HEK293 (cell line): ENCODE measurements around the gene ZNF219.

ENCODE experiments used
- CTCF ChIA-PET: fragments of 350-600 bp; formaldehyde crosslinking; extraction: SDS; loops from one replicate; lab custom pipeline; 2021; ENCODE audit warnings: antibody characterized with exemption; lab: Yijun Ruan, JAX
- POLR2A ChIA-PET: fragments of 300-600 bp; formaldehyde crosslinking; extraction: SDS; loops from one replicate; lab custom pipeline; 2020; ENCODE audit warnings: antibody characterized with exemption, inconsistent platforms; lab: Yijun Ruan, JAX
- H3K27ac ChIP-seq: fragments of 200-500 bp; sonication (Bioruptor generic); 2 replicates; pipeline ENCODE4 v1.5.1; 2014; ENCODE audit warnings: low read depth, low read length, control low read depth, inconsistent platforms; ENCODE audit errors: extremely low read depth
- H3K36me3 ChIP-seq, 2 experiments: fragments of 200-500 bp in 1 of 2; sonication (Bioruptor generic) in 1 of 2; 1 replicate in 1 of 2; 2 replicates in 1 of 2; pipeline ENCODE4 v1.5.1; 2014 to 2017; ENCODE audit warnings: inconsistent platforms in 2 of 2, low read length in 2 of 2; ENCODE audit not compliant: control insufficient read depth in 2 of 2, insufficient read depth in 1 of 2
- H3K4me1 ChIP-seq: fragments of 200-500 bp; sonication (Bioruptor generic); 2 replicates; pipeline ENCODE4 v1.5.1; 2014; ENCODE audit warnings: mild to moderate bottlenecking, low read length, inconsistent platforms; ENCODE audit not compliant: control insufficient read depth, insufficient read depth
- H3K4me3 ChIP-seq: 2 replicates; pipeline ENCODE4 v1.5.1; 2011; ENCODE audit warnings: low read depth, mild to moderate bottlenecking, control low read depth, low read length, moderate library complexity
- H3K9me3 ChIP-seq: fragments of 200-500 bp; sonication (Bioruptor generic); 2 replicates; pipeline ENCODE4 v1.5.1; 2014; ENCODE audit warnings: low read depth, low read length, inconsistent platforms; ENCODE audit not compliant: control insufficient read depth, insufficient read depth
- GFI1B ChIP-seq: fragments of 450-650 bp; formaldehyde crosslinking; IDR thresholded peaks from 2 replicates; pipeline ENCODE4 v1.5.1; 2016; ENCODE audit warnings: missing biosample characterization, missing genetic modification characterization
- KLF8 ChIP-seq: fragments of 450-650 bp; formaldehyde crosslinking; IDR thresholded peaks from 2 replicates; pipeline ENCODE4 v1.5.1; 2016; ENCODE audit warnings: missing biosample characterization, missing genetic modification characterization
- SP3 ChIP-seq: fragments of 450-650 bp; formaldehyde crosslinking; IDR thresholded peaks from 2 replicates; pipeline ENCODE4 v1.5.1; 2016; ENCODE audit warnings: missing biosample characterization, missing genetic modification characterization
- ZBTB48 ChIP-seq: fragments of 450-650 bp; formaldehyde crosslinking; IDR thresholded peaks from 2 replicates; pipeline ENCODE4 v1.5.1; 2016; ENCODE audit warnings: missing biosample characterization, missing genetic modification characterization
- ZIC2 ChIP-seq: fragments of 450-650 bp; formaldehyde crosslinking; IDR thresholded peaks from 2 replicates; pipeline ENCODE4 v1.5.1; 2016; ENCODE audit warnings: missing biosample characterization, missing genetic modification characterization
- ZNF169 ChIP-seq: fragments of 450-650 bp; formaldehyde crosslinking; IDR thresholded peaks from 2 replicates; pipeline ENCODE4 v1.5.1; 2016; ENCODE audit warnings: missing biosample characterization, missing genetic modification characterization
- ZNF239 ChIP-seq: fragments of 450-650 bp; formaldehyde crosslinking; IDR thresholded peaks from 2 replicates; pipeline ENCODE4 v1.5.1; 2016; ENCODE audit warnings: missing biosample characterization, missing genetic modification characterization
- ZNF324 ChIP-seq: fragments of 450-650 bp; formaldehyde crosslinking; IDR thresholded peaks from 2 replicates; pipeline ENCODE4 v1.5.1; 2016; ENCODE audit warnings: missing biosample characterization, missing genetic modification characterization
- ZNF341 ChIP-seq: fragments of 450-650 bp; formaldehyde crosslinking; IDR thresholded peaks from 2 replicates; pipeline ENCODE4; 2016; ENCODE audit warnings: low read depth, missing biosample characterization, missing genetic modification characterization
- ZNF394 ChIP-seq: fragments of 450-650 bp; formaldehyde crosslinking; IDR thresholded peaks from 2 replicates; pipeline ENCODE4 v1.5.1; 2016; ENCODE audit warnings: missing biosample characterization, missing genetic modification characterization, mild to moderate bottlenecking, moderate library complexity, borderline replicate concordance
- ZNF501 ChIP-seq: fragments of 450-650 bp; formaldehyde crosslinking; IDR thresholded peaks from 2 replicates; pipeline ENCODE4 v1.5.1; 2016; ENCODE audit warnings: missing biosample characterization, missing genetic modification characterization
- ZNF544 ChIP-seq: fragments of 450-650 bp; formaldehyde crosslinking; IDR thresholded peaks from 2 replicates; pipeline ENCODE4 v1.5.0; 2017; ENCODE audit warnings: missing biosample characterization, missing genetic modification characterization
- ZNF785 ChIP-seq: fragments of 450-650 bp; formaldehyde crosslinking; IDR thresholded peaks from 2 replicates; pipeline ENCODE4 v1.5.1; 2016; ENCODE audit warnings: missing biosample characterization, missing genetic modification characterization
- ZNF791 ChIP-seq: fragments of 450-650 bp; formaldehyde crosslinking; IDR thresholded peaks from 2 replicates; pipeline ENCODE4 v1.5.1; 2016; ENCODE audit warnings: missing biosample characterization, missing genetic modification characterization
- ZSCAN23 ChIP-seq: fragments of 450-650 bp; formaldehyde crosslinking; IDR thresholded peaks from 2 replicates; pipeline ENCODE4 v1.5.1; 2016; ENCODE audit warnings: missing biosample characterization, missing genetic modification characterization
- TF ChIP-seq, protein P1 (sequence below): fragments of 450-650 bp; formaldehyde crosslinking; optimal IDR thresholded peaks from 2 replicates; pipeline ENCODE3; 2016; ENCODE audit warnings: missing biosample characterization, mild to moderate bottlenecking, missing genetic modification characterization
- TF ChIP-seq, protein P2 (sequence below): fragments of 450-650 bp; formaldehyde crosslinking; IDR thresholded peaks from 2 replicates; pipeline ENCODE4 v1.5.1; 2017; ENCODE audit warnings: missing biosample characterization, missing genetic modification characterization
- TF ChIP-seq, protein P3 (sequence below): fragments of 450-650 bp; formaldehyde crosslinking; IDR thresholded peaks from 2 replicates; pipeline ENCODE4 v1.5.1; 2016; ENCODE audit warnings: missing biosample characterization, missing genetic modification characterization
- TF ChIP-seq, protein P4 (sequence below): fragments of 450-650 bp; formaldehyde crosslinking; IDR thresholded peaks from 2 replicates; pipeline ENCODE4 v1.5.1; 2017; ENCODE audit warnings: missing biosample characterization, missing genetic modification characterization
- TF ChIP-seq, protein P5 (sequence below): fragments of 450-650 bp; formaldehyde crosslinking; IDR thresholded peaks from 2 replicates; pipeline ENCODE4 v1.5.1; 2016; ENCODE audit warnings: missing biosample characterization, missing genetic modification characterization, low read depth
- TF ChIP-seq, protein P6 (sequence below): fragments of 450-650 bp; formaldehyde crosslinking; IDR thresholded peaks from 2 replicates; pipeline ENCODE4 v1.5.1; 2016; ENCODE audit warnings: missing biosample characterization, missing genetic modification characterization
- TF ChIP-seq, protein P7 (sequence below): fragments of 450-650 bp; formaldehyde crosslinking; IDR thresholded peaks from 2 replicates; pipeline ENCODE4 v1.5.1; 2017; ENCODE audit warnings: missing biosample characterization, missing genetic modification characterization
- TF ChIP-seq, protein P8 (sequence below): fragments of 450-650 bp; formaldehyde crosslinking; IDR thresholded peaks from 2 replicates; pipeline ENCODE4 v1.5.1; 2016; ENCODE audit warnings: missing biosample characterization, missing genetic modification characterization

ZNF219 gene

DNA sequence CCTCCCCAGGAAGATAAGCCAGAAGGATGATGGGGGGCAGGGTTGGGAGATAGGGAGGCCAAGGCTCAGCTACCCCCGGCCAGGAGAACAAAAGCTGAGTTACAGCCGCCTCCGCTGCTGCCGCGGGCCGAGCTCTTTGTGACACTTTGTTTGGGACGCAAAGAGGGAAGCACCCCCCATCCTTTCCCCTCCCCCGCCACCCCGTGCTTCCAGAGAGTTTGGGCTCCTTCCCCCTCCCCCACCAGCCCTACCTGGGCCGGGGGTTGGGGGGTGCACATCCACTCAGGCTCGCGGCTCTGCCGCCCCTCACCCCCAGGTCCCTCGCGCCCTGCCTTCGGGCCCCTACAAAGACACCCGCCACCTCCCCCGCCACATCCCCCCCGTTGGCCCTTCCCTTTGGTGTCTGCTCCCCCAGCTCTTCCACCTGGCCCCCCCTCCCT lies 799 bp downstream of the ZNF219 start:
- peaks cover 0 to 7% of the 10 kb centered on the region in 2 experiments; a peak in 1 of 3 replicates for H3K36me3 ChIP-seq
- no peaks in the 10 kb centered on the region for H3K9me3 ChIP-seq
- peak overlapping the region; percentile 35 for H3K4me3 ChIP-seq
- TF ChIP-seq, protein P1, sequence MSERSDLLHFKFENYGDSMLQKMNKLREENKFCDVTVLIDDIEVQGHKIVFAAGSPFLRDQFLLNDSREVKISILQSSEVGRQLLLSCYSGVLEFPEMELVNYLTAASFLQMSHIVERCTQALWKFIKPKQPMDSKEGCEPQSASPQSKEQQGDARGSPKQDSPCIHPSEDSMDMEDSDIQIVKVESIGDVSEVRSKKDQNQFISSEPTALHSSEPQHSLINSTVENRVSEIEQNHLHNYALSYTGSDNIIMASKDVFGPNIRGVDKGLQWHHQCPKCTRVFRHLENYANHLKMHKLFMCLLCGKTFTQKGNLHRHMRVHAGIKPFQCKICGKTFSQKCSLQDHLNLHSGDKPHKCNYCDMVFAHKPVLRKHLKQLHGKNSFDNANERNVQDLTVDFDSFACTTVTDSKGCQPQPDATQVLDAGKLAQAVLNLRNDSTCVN = no peak
- TF ChIP-seq, protein P2, sequence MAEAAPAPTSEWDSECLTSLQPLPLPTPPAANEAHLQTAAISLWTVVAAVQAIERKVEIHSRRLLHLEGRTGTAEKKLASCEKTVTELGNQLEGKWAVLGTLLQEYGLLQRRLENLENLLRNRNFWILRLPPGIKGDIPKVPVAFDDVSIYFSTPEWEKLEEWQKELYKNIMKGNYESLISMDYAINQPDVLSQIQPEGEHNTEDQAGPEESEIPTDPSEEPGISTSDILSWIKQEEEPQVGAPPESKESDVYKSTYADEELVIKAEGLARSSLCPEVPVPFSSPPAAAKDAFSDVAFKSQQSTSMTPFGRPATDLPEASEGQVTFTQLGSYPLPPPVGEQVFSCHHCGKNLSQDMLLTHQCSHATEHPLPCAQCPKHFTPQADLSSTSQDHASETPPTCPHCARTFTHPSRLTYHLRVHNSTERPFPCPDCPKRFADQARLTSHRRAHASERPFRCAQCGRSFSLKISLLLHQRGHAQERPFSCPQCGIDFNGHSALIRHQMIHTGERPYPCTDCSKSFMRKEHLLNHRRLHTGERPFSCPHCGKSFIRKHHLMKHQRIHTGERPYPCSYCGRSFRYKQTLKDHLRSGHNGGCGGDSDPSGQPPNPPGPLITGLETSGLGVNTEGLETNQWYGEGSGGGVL = peak; percentile 28; the same call in 1 of the 2 replicates
- TF ChIP-seq ZNF785 (tag by site-specific recombination) = no peak
- TF ChIP-seq, protein P3, sequence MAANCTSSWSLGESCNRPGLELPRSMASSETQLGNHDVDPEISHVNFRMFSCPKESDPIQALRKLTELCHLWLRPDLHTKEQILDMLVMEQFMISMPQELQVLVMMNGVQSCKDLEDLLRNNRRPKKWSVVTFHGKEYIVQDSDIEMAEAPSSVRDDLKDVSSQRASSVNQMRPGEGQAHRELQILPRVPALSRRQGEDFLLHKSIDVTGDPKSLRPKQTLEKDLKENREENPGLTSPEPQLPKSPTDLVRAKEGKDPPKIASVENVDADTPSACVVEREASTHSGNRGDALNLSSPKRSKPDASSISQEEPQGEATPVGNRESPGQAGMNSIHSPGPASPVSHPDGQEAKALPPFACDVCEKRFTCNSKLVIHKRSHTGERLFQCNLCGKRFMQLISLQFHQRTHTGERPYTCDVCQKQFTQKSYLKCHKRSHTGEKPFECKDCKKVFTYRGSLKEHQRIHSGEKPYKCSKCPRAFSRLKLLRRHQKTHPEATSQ (tag by site-specific recombination) = no peak
- TF ChIP-seq ZSCAN23 (tag by site-specific recombination) = no peak
- no peak for TF ChIP-seq ZNF544
- TF ChIP-seq SP3 (tag by site-specific recombination) = no peak
- no peak for TF ChIP-seq ZIC2
- TF ChIP-seq, protein P4, sequence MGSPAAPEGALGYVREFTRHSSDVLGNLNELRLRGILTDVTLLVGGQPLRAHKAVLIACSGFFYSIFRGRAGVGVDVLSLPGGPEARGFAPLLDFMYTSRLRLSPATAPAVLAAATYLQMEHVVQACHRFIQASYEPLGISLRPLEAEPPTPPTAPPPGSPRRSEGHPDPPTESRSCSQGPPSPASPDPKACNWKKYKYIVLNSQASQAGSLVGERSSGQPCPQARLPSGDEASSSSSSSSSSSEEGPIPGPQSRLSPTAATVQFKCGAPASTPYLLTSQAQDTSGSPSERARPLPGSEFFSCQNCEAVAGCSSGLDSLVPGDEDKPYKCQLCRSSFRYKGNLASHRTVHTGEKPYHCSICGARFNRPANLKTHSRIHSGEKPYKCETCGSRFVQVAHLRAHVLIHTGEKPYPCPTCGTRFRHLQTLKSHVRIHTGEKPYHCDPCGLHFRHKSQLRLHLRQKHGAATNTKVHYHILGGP (tag by site-specific recombination) = no peak
- TF ChIP-seq, protein P5, sequence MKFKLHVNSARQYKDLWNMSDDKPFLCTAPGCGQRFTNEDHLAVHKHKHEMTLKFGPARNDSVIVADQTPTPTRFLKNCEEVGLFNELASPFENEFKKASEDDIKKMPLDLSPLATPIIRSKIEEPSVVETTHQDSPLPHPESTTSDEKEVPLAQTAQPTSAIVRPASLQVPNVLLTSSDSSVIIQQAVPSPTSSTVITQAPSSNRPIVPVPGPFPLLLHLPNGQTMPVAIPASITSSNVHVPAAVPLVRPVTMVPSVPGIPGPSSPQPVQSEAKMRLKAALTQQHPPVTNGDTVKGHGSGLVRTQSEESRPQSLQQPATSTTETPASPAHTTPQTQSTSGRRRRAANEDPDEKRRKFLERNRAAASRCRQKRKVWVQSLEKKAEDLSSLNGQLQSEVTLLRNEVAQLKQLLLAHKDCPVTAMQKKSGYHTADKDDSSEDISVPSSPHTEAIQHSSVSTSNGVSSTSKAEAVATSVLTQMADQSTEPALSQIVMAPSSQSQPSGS = no peak
- TF ChIP-seq ZNF394 (tag by site-specific recombination) = no peak
- TF ChIP-seq GFI1B = no peak
- no peak for TF ChIP-seq KLF8
- TF ChIP-seq ZNF501 (tag by site-specific recombination) = no peak
- TF ChIP-seq ZNF791 (tag by site-specific recombination) = no peak
- TF ChIP-seq, protein P6, sequence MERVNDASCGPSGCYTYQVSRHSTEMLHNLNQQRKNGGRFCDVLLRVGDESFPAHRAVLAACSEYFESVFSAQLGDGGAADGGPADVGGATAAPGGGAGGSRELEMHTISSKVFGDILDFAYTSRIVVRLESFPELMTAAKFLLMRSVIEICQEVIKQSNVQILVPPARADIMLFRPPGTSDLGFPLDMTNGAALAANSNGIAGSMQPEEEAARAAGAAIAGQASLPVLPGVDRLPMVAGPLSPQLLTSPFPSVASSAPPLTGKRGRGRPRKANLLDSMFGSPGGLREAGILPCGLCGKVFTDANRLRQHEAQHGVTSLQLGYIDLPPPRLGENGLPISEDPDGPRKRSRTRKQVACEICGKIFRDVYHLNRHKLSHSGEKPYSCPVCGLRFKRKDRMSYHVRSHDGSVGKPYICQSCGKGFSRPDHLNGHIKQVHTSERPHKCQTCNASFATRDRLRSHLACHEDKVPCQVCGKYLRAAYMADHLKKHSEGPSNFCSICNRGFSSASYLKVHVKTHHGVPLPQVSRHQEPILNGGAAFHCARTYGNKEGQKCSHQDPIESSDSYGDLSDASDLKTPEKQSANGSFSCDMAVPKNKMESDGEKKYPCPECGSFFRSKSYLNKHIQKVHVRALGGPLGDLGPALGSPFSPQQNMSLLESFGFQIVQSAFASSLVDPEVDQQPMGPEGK (tag by site-specific recombination) = 0 out of 2 replicates have a peak, but pooled peaks have one; percentile 11
- TF ChIP-seq ZNF239 (tag by site-specific recombination) = no peak
- peak; percentile 8; the same call in 1 of the 2 replicates for TF ChIP-seq ZBTB48 (tag by site-specific recombination)
- TF ChIP-seq, protein P7, sequence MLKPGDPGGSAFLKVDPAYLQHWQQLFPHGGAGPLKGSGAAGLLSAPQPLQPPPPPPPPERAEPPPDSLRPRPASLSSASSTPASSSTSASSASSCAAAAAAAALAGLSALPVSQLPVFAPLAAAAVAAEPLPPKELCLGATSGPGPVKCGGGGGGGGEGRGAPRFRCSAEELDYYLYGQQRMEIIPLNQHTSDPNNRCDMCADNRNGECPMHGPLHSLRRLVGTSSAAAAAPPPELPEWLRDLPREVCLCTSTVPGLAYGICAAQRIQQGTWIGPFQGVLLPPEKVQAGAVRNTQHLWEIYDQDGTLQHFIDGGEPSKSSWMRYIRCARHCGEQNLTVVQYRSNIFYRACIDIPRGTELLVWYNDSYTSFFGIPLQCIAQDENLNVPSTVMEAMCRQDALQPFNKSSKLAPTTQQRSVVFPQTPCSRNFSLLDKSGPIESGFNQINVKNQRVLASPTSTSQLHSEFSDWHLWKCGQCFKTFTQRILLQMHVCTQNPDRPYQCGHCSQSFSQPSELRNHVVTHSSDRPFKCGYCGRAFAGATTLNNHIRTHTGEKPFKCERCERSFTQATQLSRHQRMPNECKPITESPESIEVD (tag by site-specific recombination) = no peak
- peak; percentile 20; the same call in 1 of the 2 replicates for TF ChIP-seq ZNF341 (tag by site-specific recombination)
- no peak for TF ChIP-seq ZNF324
- no peak for TF ChIP-seq ZNF169 (tag by site-specific recombination)
- TF ChIP-seq, protein P8, sequence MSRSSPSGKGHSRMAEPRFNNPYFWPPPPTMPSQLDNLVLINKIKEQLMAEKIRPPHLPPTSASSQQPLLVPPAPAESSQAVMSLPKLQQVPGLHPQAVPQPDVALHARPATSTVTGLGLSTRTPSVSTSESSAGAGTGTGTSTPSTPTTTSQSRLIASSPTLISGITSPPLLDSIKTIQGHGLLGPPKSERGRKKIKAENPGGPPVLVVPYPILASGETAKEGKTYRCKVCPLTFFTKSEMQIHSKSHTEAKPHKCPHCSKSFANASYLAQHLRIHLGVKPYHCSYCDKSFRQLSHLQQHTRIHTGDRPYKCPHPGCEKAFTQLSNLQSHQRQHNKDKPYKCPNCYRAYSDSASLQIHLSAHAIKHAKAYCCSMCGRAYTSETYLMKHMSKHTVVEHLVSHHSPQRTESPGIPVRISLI = no peak
- peaks cover 20% of the 10 kb centered on the region for H3K4me1 ChIP-seq
- ChIA-PET POLR2A (interaction anchor here (1.4 to 2.9 kb wide), 3 partner anchors 10 to 34 kb away, joined by 3 to 18 read pairs (median 4); partner anchors contain the start of gene ARHGEF40), CTCF (interaction anchor here (0.6 to 6.9 kb wide), 5 partner anchors 9 to 231 kb away, joined by 3 to 136 read pairs (median 6); no protein-coding TSS in a partner anchor)
- H3K27ac ChIP-seq = peak overlapping the region; percentile 72
